HCT116 (cell line): Measurements from ENCODE around the gene NR1H3. TPM values are rescaled to one million over a fixed set of nuclear protein-coding genes. Genes with fewer than 3 reads are reported as not detected.

Source experiments
- ATAC-seq: fragments of 200-7000 bp; cut with Tn5 transposase; 2 replicates; pipeline ENCODE4 v1.9.1; 2020; ENCODE audit warnings: mild to moderate bottlenecking, moderate library complexity
- BruUV-seq: library from RNA; stranded (reverse); fragments of 400-500 nt; replicated peaks from 2 replicates; lab custom pipeline; 2021; lab: Mats Ljungman, UMichigan
- CTCF ChIA-PET: fragments of 300-600 bp; sonication (Branson Sonifier 250); formaldehyde crosslinking; loops from one replicate; lab custom pipeline; 2021; ENCODE audit warnings: antibody characterized with exemption; lab: Charles Lee
- POLR2A ChIA-PET: fragments of 300-600, 350-600 bp; sonication (Branson Sonifier 250); formaldehyde crosslinking; loops from one replicate; lab custom pipeline; 2021; ENCODE audit warnings: antibody characterized with exemption; lab: Charles Lee
- RAD21 ChIA-PET, 2 experiments: fragments of 300-600 bp; sonication (Branson Sonifier 250); formaldehyde crosslinking; loops; one replicate each; lab custom pipeline; 2023; ENCODE audit warnings: low total read pairs in 2 of 2; ENCODE audit not compliant: uncharacterized antibody in 2 of 2, unreplicated experiment in 2 of 2, low non-redundant PET in 1 of 2; lab: Charles Lee
- DNase-seq: peaks from one replicate; pipeline ENCODE4 v3.0.0-alpha.2; 2010; ENCODE audit warnings: low read depth, low spot score
- H2AFZ ChIP-seq: fragments of 200-600 bp; shearing (Covaris generic), sonication (generic); 2 replicates; pipeline ENCODE4 v1.6.1; 2017; ENCODE audit warnings: low read depth, mixed run types, mixed read lengths, antibody characterized with exemption, low read length; ENCODE audit not compliant: poor library complexity, severe bottlenecking
- H3K27ac ChIP-seq: 2 replicates; pipeline ENCODE4 v1.5.1; 2012; ENCODE audit warnings: low read depth, low read length
- H3K27me3 ChIP-seq: fragments of 200-600 bp; sonication (generic); 2 replicates; pipeline ENCODE4 v1.6.1; 2016; ENCODE audit warnings: mixed run types, low read length, mixed read lengths; ENCODE audit not compliant: insufficient read depth
- H3K36me3 ChIP-seq, 2 experiments: fragments of 200-500 bp in 1 of 2; fragments of 200-600 bp in 1 of 2; sonication (Bioruptor generic) in 1 of 2; sonication (generic) in 1 of 2; 2 replicates each; pipeline versions ENCODE4 v1.5.1 to v1.6.1; 2014 to 2016; ENCODE audit warnings: low read length in 2 of 2, inconsistent platforms in 1 of 2, mixed read lengths in 1 of 2, mixed run types in 1 of 2; ENCODE audit not compliant: insufficient read depth in 2 of 2, control insufficient read depth in 1 of 2
- H3K4me1 ChIP-seq, 2 experiments: fragments of 200-600 bp in 1 of 2; sonication (generic) in 1 of 2; 2 replicates each; pipeline versions ENCODE4 v1.5.1 to v1.6.1; 2012 to 2017; ENCODE audit warnings: low read length in 2 of 2, inconsistent platforms in 1 of 2, mild to moderate bottlenecking in 1 of 2, mixed read lengths in 1 of 2, mixed run types in 1 of 2, moderate library complexity in 1 of 2; ENCODE audit not compliant: insufficient read depth in 2 of 2, control insufficient read depth in 1 of 2
- H3K4me2 ChIP-seq: fragments of 200-600 bp; sonication (generic); 2 replicates; pipeline ENCODE4 v1.6.1; 2017; ENCODE audit warnings: mixed run types, low read length, mixed read lengths
- H3K4me3 ChIP-seq, 2 experiments: fragments of 200-600 bp in 1 of 2; sonication (generic) in 1 of 2; replicated peaks in 1 of 2; 2 replicates each; pipeline ENCODE4 v1.5.1; 2011 to 2016; ENCODE audit warnings: low read length in 2 of 2, control low read depth in 1 of 2, low read depth in 1 of 2, mild to moderate bottlenecking in 1 of 2, mixed read lengths in 1 of 2, mixed run types in 1 of 2
- H3K79me2 ChIP-seq: fragments of 200-600 bp; sonication (generic); 2 replicates; pipeline ENCODE4 v1.6.1; 2017; ENCODE audit warnings: mild to moderate bottlenecking, mixed run types, low read length, moderate library complexity, mixed read lengths; ENCODE audit not compliant: insufficient read depth
- H3K9ac ChIP-seq: fragments of 200-600 bp; sonication (generic); 2 replicates; pipeline ENCODE4 v1.6.1; 2016; ENCODE audit warnings: low read length, mixed read lengths
- H3K9me2 ChIP-seq: fragments of 200-600 bp; sonication (generic), shearing (Covaris generic); 2 replicates; pipeline ENCODE4 v1.6.1; 2017; ENCODE audit warnings: mixed run types, mild to moderate bottlenecking, moderate library complexity; ENCODE audit not compliant: insufficient read depth
- H3K9me3 ChIP-seq, 2 experiments: fragments of 200-500 bp in 1 of 2; fragments of 200-600 bp in 1 of 2; sonication (Bioruptor generic) in 1 of 2; sonication (generic) in 1 of 2; 2 replicates each; pipeline ENCODE4 v1.6.1; 2014 to 2017; ENCODE audit warnings: low read length in 2 of 2, mixed read lengths in 2 of 2, inconsistent platforms in 1 of 2, low read depth in 1 of 2, mild to moderate bottlenecking in 1 of 2, mixed run types in 1 of 2, moderate library complexity in 1 of 2; ENCODE audit not compliant: control insufficient read depth in 1 of 2, insufficient read depth in 1 of 2
- H4K20me1 ChIP-seq: fragments of 200-600 bp; sonication (generic), shearing (Covaris generic); 2 replicates; pipeline ENCODE4 v1.6.1; 2017; ENCODE audit warnings: mixed run types, mild to moderate bottlenecking, moderate library complexity; ENCODE audit not compliant: insufficient read depth
- CTCF ChIP-seq, 3 experiments: fragments of 200-600 bp in 1 of 3; sonication (generic) in 1 of 3; IDR thresholded peaks in 2 of 3; conservative IDR thresholded peaks in 1 of 3; 2 replicates each; pipeline ENCODE4 v1.5.1; 2012 to 2017; ENCODE audit warnings: low read depth in 2 of 3, low read length in 2 of 3, antibody characterized with exemption in 1 of 3, borderline replicate concordance in 1 of 3, control low read depth in 1 of 3, mild to moderate bottlenecking in 1 of 3, mixed read lengths in 1 of 3, mixed run types in 1 of 3, moderate library complexity in 1 of 3; ENCODE audit not compliant: insufficient read depth in 1 of 3
- EGR1 ChIP-seq: IDR thresholded peaks from 2 replicates; pipeline ENCODE4 v1.6.1; 2012; ENCODE audit warnings: low read depth
- ELF1 ChIP-seq: IDR thresholded peaks from 2 replicates; pipeline ENCODE4 v1.6.1; 2012; ENCODE audit warnings: low read depth, borderline replicate concordance
- SP1 ChIP-seq: IDR thresholded peaks from 2 replicates; pipeline ENCODE4 v1.6.1; 2012; ENCODE audit warnings: low read depth
- YY1 ChIP-seq: IDR thresholded peaks from 2 replicates; pipeline ENCODE4 v1.6.1; 2011; ENCODE audit warnings: low read length, low read depth, moderate library complexity, mild to moderate bottlenecking; ENCODE audit not compliant: insufficient replicate concordance; ENCODE audit errors: extremely low read depth
- intact Hi-C: fragments of 100-400 bp; cut with micrococcal nuclease; formaldehyde crosslinking; loops from 2 replicates; pipeline ENCODE4 v1.10.0; 2022
- total RNA-seq: library from RNA; stranded (reverse); gene quantifications from one replicate; pipeline ENCODE4 v1.2.1, GENCODE V29; 2021; ENCODE audit not compliant: unreplicated experiment
- TF ChIP-seq, protein P1 (sequence below): IDR thresholded peaks from 2 replicates; pipeline ENCODE4 v1.6.1; 2011; ENCODE audit warnings: mild to moderate bottlenecking, low read length, moderate library complexity; ENCODE audit not compliant: insufficient replicate concordance; ENCODE audit errors: extremely low read depth

The NR1H3 gene
- total RNA-seq, 1 experiment from 2014 or later, result 23.5 TPM

DNA sequence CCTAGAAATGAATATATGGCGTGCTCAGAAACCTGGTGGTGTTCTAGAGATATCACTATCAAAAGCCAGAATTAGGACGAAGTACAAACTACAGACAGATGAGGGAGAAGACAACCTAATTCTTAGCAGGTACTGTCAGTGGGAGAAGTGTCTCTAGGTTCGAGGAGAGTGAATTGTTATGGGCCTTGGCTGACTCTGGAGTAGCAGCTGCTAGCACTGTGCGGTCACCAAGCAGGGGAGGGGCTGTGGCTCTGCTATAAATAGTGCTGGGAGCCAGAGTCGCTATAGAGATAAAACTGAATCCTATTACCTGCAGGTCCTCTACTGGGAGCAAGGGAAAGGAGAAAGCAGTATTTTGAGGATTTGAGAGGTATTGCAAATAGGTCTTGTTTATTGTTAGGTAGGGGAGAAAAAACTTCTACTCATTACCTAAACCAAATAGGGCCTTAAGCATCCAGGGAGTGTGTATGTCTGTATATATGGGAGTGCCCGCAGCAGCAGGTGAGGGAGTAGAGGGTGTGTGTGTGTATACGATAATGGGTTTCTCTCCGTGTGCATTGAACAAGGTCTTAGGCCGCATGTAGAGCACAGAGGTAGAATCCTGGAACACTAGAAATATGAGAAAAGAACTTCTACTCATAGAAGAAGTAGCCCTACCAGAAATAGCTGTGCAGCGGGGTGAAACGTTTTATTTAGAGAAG lies 14.3 kb downstream of the NR1H3 start:
- Histone ChIP-seq H2AFZ (no peak overlapping the region), H3K9me2 (no peaks in the 10 kb centered on the region), H3K27me3 (no peaks in the 10 kb centered on the region), H3K9me3 (no peaks in the 10 kb centered on the region), H3K4me3 (no peak overlapping the region)
- no TSS peak for BruUV-seq
- POLR2A ChIA-PET, result interaction anchor here (0.8 to 1.4 kb wide), 2 partner anchors 9 to 24 kb away, joined by 3 read pairs; partner anchors contain the start of gene ACP2
- intact Hi-C loops, result loop anchor here (2.0 kb wide), 2 partner anchors 83 to 137 kb away; partner anchors contain the start of gene SLC39A13
- TF ChIP-seq SP1 (no peak), EGR1 (no peak), CTCF (IDR thresholded peaks at IDR 0.05 in 2 of 3, conservative IDR thresholded peaks at IDR 0.05 in 1 of 3; ENCODE audit: borderline replicate concordance in 1 of 3, insufficient read depth in 1 of 3, low read depth in 2 of 3, low read length in 2 of 3) (no peak), ELF1 (no peak), YY1 (no peak)
- TF ChIP-seq, protein P1, sequence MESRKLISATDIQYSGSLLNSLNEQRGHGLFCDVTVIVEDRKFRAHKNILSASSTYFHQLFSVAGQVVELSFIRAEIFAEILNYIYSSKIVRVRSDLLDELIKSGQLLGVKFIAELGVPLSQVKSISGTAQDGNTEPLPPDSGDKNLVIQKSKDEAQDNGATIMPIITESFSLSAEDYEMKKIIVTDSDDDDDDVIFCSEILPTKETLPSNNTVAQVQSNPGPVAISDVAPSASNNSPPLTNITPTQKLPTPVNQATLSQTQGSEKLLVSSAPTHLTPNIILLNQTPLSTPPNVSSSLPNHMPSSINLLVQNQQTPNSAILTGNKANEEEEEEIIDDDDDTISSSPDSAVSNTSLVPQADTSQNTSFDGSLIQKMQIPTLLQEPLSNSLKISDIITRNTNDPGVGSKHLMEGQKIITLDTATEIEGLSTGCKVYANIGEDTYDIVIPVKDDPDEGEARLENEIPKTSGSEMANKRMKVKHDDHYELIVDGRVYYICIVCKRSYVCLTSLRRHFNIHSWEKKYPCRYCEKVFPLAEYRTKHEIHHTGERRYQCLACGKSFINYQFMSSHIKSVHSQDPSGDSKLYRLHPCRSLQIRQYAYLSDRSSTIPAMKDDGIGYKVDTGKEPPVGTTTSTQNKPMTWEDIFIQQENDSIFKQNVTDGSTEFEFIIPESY, result no peak
- TF ChIP-seq, all 23 proteins: peak for 0
- Histone ChIP-seq H3K36me3 (peaks cover 17 to 18% of the 10 kb centered on the region in 2 experiments; a peak in 3 of 4 replicates), H3K27ac (no peak overlapping the region), H4K20me1 (no peaks in the 10 kb centered on the region), H3K4me1 (peaks cover 14 to 31% of the 10 kb centered on the region in 2 experiments), H3K9ac (no peak overlapping the region), H3K4me2 (no peak overlapping the region), H3K79me2 (peaks cover 39% of the 10 kb centered on the region)
- no peak for DNase-seq
- ATAC-seq, result no peak
- ChIA-PET RAD21 (no interaction called here), CTCF (no interaction called here)
